Cardiac fibroblast (primary cell): ENCODE measurements around the gene SLC27A3.

Experiments
- DNase-seq, 2 donors: peaks; one replicate each; pipeline versions ENCODE4 v3.0.0 to v3.0.0-alpha.2; 2010; ENCODE audit warnings: low read depth in 2 of 2
- H3K4me3 ChIP-seq, 2 donors: replicated peaks in 1 of 2; 1 replicate in 1 of 2; 2 replicates in 1 of 2; pipeline ENCODE4 v1.5.1; 2011; ENCODE audit warnings: low read depth in 2 of 2, low read length in 2 of 2, mild to moderate bottlenecking in 2 of 2, moderate library complexity in 1 of 2
- TF ChIP-seq, protein P1 (sequence below): IDR thresholded peaks from one replicate; pipeline ENCODE4 v1.5.1; 2011; ENCODE audit warnings: low read depth, mild to moderate bottlenecking, low read length, inconsistent platforms

The SLC27A3 gene

DNA sequence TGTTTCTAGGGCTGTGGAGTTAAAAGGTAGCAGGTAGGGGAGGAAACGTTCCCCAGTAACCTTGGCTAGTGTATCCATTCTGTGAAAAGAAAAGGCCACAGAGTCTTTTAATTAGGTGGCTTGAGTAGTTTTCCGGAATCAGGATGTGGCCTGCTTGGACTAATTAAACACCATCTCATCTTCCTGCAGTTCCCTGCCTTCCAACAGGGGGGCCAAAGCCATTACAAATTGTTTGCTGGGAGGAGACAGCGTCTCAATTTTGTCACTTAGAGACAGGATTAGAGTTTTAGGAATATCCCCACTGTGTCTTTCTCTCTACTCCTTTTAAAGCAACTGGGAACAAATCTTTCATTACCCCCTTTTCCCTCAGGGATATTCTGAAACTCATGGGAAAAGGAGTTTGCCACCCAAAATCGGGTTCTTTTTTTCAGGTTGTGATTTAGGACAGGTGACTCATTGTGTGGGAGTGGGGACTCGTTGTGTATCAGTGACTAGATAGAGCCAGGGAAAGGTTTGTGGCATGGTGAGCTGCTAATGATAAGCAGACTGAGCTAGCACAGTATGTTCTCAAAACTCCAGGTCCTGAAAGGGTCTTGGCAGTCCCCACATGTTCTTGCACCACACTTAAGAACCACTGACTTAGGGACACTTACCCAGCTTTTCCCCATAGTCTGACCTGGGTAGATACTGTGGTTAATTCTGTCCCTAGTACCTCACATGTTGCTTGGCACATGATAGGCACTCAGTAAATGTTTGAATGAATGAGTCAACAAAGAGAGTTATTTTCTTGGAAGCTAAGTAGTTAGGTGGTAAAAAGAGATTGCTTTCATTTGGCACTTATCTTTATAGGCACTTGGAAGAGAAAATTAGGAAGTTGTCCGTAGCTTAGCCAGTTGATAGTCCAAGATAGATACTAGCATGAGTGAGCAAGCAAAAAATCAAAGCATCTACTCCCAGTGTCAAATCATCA lies 24.9 kb upstream of the SLC27A3 start:
- DNase-seq = peak in 1 of 2 donors; percentile 64
- H3K4me3 ChIP-seq = no peak overlapping the region
- TF ChIP-seq, protein P1, sequence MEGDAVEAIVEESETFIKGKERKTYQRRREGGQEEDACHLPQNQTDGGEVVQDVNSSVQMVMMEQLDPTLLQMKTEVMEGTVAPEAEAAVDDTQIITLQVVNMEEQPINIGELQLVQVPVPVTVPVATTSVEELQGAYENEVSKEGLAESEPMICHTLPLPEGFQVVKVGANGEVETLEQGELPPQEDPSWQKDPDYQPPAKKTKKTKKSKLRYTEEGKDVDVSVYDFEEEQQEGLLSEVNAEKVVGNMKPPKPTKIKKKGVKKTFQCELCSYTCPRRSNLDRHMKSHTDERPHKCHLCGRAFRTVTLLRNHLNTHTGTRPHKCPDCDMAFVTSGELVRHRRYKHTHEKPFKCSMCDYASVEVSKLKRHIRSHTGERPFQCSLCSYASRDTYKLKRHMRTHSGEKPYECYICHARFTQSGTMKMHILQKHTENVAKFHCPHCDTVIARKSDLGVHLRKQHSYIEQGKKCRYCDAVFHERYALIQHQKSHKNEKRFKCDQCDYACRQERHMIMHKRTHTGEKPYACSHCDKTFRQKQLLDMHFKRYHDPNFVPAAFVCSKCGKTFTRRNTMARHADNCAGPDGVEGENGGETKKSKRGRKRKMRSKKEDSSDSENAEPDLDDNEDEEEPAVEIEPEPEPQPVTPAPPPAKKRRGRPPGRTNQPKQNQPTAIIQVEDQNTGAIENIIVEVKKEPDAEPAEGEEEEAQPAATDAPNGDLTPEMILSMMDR = peak; percentile 8

DNA sequence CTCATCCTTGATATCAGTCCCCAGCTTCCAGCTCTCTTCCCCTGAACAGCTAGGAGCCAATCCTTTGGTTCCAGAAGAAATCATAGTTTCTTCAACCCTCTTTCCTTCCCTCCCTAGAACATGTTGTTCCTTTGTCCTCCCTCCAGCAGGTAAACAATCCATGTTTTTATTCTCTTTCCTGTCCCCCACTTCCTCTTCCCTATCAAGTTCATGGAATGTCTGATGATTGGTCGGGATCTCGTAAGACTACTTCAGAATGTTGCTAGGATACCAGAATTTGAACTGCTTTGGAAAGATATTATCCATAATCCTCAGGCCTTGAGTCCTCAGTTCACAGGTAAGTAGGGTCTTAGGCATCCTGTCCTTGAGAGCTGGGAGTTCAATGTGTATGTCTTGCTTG lies 23.1 kb upstream of the SLC27A3 start:
- no peak overlapping the region for H3K4me3 ChIP-seq
- DNase-seq = peak; percentile 25 to 61

DNA sequence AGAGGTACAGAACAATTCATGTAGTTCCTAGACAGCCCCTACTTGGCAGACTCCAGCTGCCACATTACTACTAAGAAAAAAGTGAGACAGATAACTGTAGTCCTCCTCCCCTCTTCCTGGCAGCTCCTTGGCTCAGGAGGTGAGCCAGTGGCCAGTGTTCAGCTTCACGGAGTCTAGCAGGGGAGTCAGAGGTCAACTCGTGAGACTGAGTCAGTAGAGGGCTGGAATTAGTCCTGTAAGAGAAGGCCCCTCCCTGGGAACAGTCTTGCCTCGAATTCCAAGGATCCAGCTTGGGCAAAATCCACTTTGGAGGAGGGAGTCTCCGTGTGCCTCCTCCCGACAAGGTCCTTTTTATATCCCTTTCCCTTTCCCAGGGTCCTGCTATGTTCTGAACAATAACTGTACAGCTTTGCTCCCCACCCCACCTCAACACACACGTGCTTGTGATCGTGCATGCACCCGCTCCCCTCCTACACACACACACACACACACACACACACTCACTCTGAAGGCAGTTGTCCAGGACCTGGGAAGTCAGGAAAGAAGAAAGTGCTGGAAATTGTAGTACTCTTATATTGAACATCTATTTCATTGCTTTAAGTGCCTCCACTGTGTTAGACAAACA lies 22.5 kb upstream of the SLC27A3 start:
- DNase-seq = peak; percentile 83 to 96

More for the DNA sequence above, 23.1 kb upstream of the SLC27A3 start:
- TF ChIP-seq, protein P1 = no peak

GRCh38 chr1:153754266-153754665 lies 20.9 kb upstream of the SLC27A3 start:
- H3K4me3 ChIP-seq = no peak overlapping the region
- TF ChIP-seq, protein P1 = no peak
- DNase-seq = no peak

More for the DNA sequence above, 22.5 kb upstream of the SLC27A3 start:
- TF ChIP-seq, protein P1 = no peak
- H3K4me3 ChIP-seq = no peak overlapping the region

DNA sequence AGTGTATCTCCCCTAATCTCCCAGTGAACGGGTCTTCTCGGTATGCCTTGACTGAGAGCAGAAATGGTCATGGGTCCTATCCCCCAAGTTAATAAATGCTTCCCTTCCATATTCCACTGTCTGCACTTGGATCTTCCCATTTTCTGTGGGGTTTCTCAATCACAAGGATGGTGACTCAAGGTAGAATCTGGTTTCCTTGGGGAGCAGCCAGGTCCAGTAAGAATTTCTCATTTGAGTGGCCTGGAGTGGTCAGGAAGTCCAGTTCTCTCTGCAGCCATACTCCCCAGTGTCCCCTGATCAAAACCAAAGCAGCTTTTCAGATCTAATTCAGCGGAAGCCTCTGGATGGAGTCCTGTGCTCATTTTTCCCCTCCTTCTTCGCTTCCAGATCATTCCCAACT lies 14.8 kb upstream of the SLC27A3 start:
- TF ChIP-seq, protein P1 = no peak
- DNase-seq = peak; percentile 51 to 62

GRCh38 chr1:153763365-153764225 lies 11.6 kb upstream of the SLC27A3 start:
- DNase-seq = peak; percentile 27 to 59
- H3K4me3 ChIP-seq = no peak overlapping the region
- TF ChIP-seq, protein P1 = no peak

More for the DNA sequence above, 14.8 kb upstream of the SLC27A3 start:
- no peak overlapping the region for H3K4me3 ChIP-seq
